Lung (tissue), 12 donors: ENCODE measurements around the gene OPCML. TPM values are rescaled to one million over a fixed set of nuclear protein-coding genes. Genes with fewer than 3 reads are reported as not detected.

Experiments used
- ATAC-seq: fragments of 200-7000 bp; cut with Tn5 transposase; one replicate; pipeline ENCODE4 v1.9.1; 2020; ENCODE audit warnings: moderate number of reproducible peaks; ENCODE audit not compliant: insufficient read depth, low FRiP score
- DNase-seq, 3 donors: peaks; one replicate each; pipeline ENCODE4 v3.0.0-alpha.2; 2013 to 2017
- H3K27ac ChIP-seq, 2 donors: one replicate each; pipeline ENCODE4 v1.5.1; 2013; ENCODE audit warnings: mild to moderate bottlenecking in 2 of 2, moderate library complexity in 2 of 2, control low read depth in 1 of 2, inconsistent platforms in 1 of 2, low read depth in 1 of 2, low read length in 1 of 2
- H3K27me3 ChIP-seq, 3 donors: one replicate each; pipeline ENCODE4 v1.5.1; 2013; ENCODE audit warnings: low read length in 2 of 3; ENCODE audit not compliant: control insufficient read depth in 3 of 3, insufficient read depth in 3 of 3
- H3K36me3 ChIP-seq, 4 donors: one replicate each; pipeline ENCODE4 v1.5.1; 2013; ENCODE audit warnings: low read length in 4 of 4, mild to moderate bottlenecking in 1 of 4, moderate library complexity in 1 of 4; ENCODE audit not compliant: control insufficient read depth in 4 of 4, insufficient read depth in 4 of 4
- H3K4me1 ChIP-seq, 5 donors: one replicate each; pipeline ENCODE4 v1.5.1; 2013; ENCODE audit warnings: low read length in 5 of 5, mild to moderate bottlenecking in 2 of 5, moderate library complexity in 1 of 5; ENCODE audit not compliant: control insufficient read depth in 5 of 5, insufficient read depth in 5 of 5
- H3K4me3 ChIP-seq: one replicate; pipeline ENCODE4 v1.5.1; 2013; ENCODE audit warnings: mild to moderate bottlenecking, control low read depth, moderate library complexity
- H3K9ac ChIP-seq, 2 donors: one replicate each; pipeline ENCODE4 v1.5.1; 2013; ENCODE audit warnings: low read length in 2 of 2, control low read depth in 1 of 2; ENCODE audit not compliant: insufficient read depth in 1 of 2
- H3K9me3 ChIP-seq, 4 donors: one replicate each; pipeline ENCODE4 v1.5.1; 2013; ENCODE audit warnings: low read length in 3 of 4, mild to moderate bottlenecking in 1 of 4, moderate library complexity in 1 of 4; ENCODE audit not compliant: control insufficient read depth in 4 of 4, insufficient read depth in 3 of 4
- CTCF ChIP-seq: IDR thresholded peaks from 2 replicates; pipeline ENCODE4 v1.5.1; 2012; ENCODE audit warnings: mild to moderate bottlenecking; ENCODE audit errors: control extremely low read depth, extremely low read depth
- WGBS, 2 donors: extraction: QIAGEN DNeasy Blood & Tissue Kit; methylation state at CpG; one replicate each; pipeline ENCODE4 v1.1.7; 2013; 5-methylcytosine and 5-hydroxymethylcytosine counted together
- polyA plus RNA-seq, 2 donors: library from polyadenylated mRNA; stranded (reverse); fragments of 200-250 nt; gene quantifications; one replicate each; pipeline ENCODE4 v1.2.1, GENCODE V29; 2013
- total RNA-seq, 2 donors: library from RNA; depleted of rRNA in 1 of 2; stranded (reverse); fragments of >200 nt in 1 of 2; gene quantifications; one replicate each; pipeline ENCODE4 v1.2.1, GENCODE V29; 2014 to 2021
- donor health status: control.
- donor health status: control.
- donor health status: Bipolar disorder and iron deficiency.
- donor health status: healthy.
- donor health status: DM: yes; HTN: yes; CAD: no.

Gene OPCML
- total and polyA plus RNA-seq, 4 donors: 0.49 to 0.74 TPM; not detected in 2

GRCh38 chr11:133258751-133259150, 273.6 kb downstream of the OPCML start:
- Histone ChIP-seq H3K9ac (no peak overlapping the region), H3K4me1 (no peaks in the 10 kb centered on the region), H3K27me3 (peaks cover 0 to 5% (median 0%) of the 10 kb centered on the region in 3 donors), H3K36me3 (no peaks in the 10 kb centered on the region), H3K4me3 (no peak overlapping the region), H3K9me3 (peaks cover 0 to 3% (median 0%) of the 10 kb centered on the region in 4 donors), H3K27ac (no peak overlapping the region)
- ATAC-seq: no peak
- TF ChIP-seq CTCF: no peak
- WGBS, 2 donors: 78 to 91% methylated on average over 2 of the region's 2 CpGs
- DNase-seq: no peak

- no peaks in the 10 kb centered on the region for H3K4me1 ChIP-seq
- H3K9ac ChIP-seq: no peak overlapping the region
- ATAC-seq: no peak
- no peak overlapping the region for H3K4me3 ChIP-seq
- TF ChIP-seq CTCF: no peak
- H3K27ac ChIP-seq: no peak overlapping the region
- 72 to 75% methylated on average over 3 of the region's 3 CpGs for WGBS, 2 donors
- no peak for DNase-seq
- peaks cover 0 to 2% (median 0%) of the 10 kb centered on the region in 4 donors for H3K9me3 ChIP-seq
- no peaks in the 10 kb centered on the region for H3K36me3 ChIP-seq
- H3K27me3 ChIP-seq: peaks cover 0 to 3% (median 0%) of the 10 kb centered on the region in 3 donors
Measured at GRCh38 chr11:133254601-133255000, 277.7 kb downstream of the OPCML start.

- WGBS, 2 donors: 92 to 93% methylated on average over 3 of the region's 3 CpGs
- no peak overlapping the region for H3K4me3 ChIP-seq
- H3K9ac ChIP-seq: no peak overlapping the region
- DNase-seq (no peak), ATAC-seq (no peak)
- H3K9me3 ChIP-seq: peaks cover 0 to 3% (median 0%) of the 10 kb centered on the region in 4 donors
- H3K36me3 ChIP-seq: no peaks in the 10 kb centered on the region
- no peak for TF ChIP-seq CTCF
- H3K27ac ChIP-seq: no peak overlapping the region
- no peaks in the 10 kb centered on the region for H3K4me1 ChIP-seq
- peaks cover 0 to 6% (median 2%) of the 10 kb centered on the region in 3 donors for H3K27me3 ChIP-seq
Measured at GRCh38 chr11:133253570-133253969, 278.7 kb downstream of the OPCML start.

DNA sequence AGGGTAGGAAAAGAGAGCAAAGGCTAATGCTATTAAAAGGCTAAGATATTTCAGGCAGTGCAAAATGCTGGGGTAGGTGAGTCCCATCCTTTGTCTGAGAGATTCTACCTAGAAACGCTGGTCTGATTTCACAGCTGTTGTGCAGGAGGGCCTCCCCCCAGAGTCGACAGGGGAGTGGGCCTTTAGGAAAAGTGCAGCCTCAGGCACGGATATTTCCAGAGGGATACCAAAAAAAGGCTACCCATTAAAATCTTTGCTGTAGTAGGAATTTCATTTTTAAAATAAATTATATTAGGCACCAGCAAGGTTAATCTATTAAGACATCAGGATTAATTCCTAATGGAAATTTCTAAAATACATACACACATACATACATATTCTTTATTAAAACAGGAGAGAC, 280.5 kb downstream of the OPCML start:
- ATAC-seq (no peak), DNase-seq (no peak)
- no peak for TF ChIP-seq CTCF
- H3K27me3 ChIP-seq: peaks cover 0 to 6% (median 4%) of the 10 kb centered on the region in 3 donors
- H3K27ac ChIP-seq: no peak overlapping the region
- peaks cover 0 to 2% (median 0%) of the 10 kb centered on the region in 4 donors for H3K9me3 ChIP-seq
- H3K9ac ChIP-seq: no peak overlapping the region
- H3K4me3 ChIP-seq: no peak overlapping the region
- H3K36me3 ChIP-seq: no peaks in the 10 kb centered on the region
- H3K4me1 ChIP-seq: no peaks in the 10 kb centered on the region
- WGBS, 2 donors: 73 to 79% methylated on average over 3 of the region's 3 CpGs
